Left forelimb (tissue), 1 donor: ENCODE results near the gene ADIRF.
"Not testable (repeated sequence)": the region's sequence is repeated elsewhere in the genome, so short reads cannot be mapped to it uniquely, and the experiment has no call there.

Experiments
- DNase-seq: peaks from one replicate; pipeline ENCODE4 v3.0.0-alpha.2; 2018; ENCODE audit warnings: low spot score

ADIRF gene

DNA sequence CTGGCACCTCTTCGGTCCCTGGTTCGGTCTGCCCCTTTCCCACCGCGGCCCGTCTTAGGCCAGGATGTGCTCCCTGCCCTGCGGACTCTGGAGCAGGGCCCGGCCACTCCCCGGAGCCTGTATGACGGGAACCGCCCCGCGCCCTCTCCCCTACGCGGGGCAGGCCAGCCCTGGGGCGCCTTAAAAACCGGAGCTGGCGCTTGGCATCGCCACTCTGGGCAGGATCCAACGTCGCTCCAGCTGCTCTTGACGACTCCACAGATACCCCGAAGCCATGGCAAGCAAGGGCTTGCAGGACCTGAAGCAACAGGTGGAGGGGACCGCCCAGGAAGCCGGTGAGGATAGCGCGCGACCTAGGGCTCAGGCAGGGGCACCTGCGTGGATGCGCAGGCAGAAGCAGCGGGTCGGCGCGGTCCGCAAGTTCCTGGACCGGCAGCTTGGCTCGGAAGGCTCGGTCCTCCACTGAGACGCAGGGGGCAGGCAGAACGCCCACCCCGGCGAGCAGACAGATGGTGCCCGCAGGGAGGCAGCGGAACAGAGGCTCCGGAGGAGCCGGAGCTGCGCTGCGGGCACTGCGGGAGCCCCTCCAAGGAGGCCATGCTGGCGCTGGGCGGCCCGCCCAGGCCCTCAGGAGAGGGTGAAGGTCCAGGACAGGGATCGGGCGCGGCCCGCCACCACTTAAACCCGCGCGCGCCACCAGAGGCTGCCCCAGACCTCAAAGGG is at the start of gene ADIRF:
Gene ADIRF, plus strand, starts transcription at position 212 of the 723 bp plus-strand sequence. Its CDS starts 63 bp downstream, at position 275.
- DNase-seq = no peak

DNA sequence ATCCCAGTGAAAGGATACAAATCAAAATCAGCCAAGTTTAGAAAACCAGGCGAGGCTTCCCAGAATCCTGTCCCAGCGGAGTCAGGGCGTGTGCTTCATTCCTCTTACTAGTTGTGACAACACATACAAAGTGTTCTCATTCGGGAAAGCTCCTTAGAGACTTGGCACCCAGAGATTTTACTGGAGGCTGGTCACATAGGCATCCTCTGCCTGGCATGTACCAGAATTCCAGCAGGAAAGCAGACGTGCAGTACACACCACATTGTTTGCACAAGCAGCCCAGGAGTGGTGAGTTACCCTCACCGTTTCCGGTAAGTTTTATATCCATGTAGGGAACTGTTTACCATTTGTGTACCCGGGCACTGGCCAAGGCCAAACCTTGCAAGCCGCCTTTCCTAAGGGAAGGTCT is 45.7 kb upstream of the ADIRF start:
- no peak for DNase-seq

DNA sequence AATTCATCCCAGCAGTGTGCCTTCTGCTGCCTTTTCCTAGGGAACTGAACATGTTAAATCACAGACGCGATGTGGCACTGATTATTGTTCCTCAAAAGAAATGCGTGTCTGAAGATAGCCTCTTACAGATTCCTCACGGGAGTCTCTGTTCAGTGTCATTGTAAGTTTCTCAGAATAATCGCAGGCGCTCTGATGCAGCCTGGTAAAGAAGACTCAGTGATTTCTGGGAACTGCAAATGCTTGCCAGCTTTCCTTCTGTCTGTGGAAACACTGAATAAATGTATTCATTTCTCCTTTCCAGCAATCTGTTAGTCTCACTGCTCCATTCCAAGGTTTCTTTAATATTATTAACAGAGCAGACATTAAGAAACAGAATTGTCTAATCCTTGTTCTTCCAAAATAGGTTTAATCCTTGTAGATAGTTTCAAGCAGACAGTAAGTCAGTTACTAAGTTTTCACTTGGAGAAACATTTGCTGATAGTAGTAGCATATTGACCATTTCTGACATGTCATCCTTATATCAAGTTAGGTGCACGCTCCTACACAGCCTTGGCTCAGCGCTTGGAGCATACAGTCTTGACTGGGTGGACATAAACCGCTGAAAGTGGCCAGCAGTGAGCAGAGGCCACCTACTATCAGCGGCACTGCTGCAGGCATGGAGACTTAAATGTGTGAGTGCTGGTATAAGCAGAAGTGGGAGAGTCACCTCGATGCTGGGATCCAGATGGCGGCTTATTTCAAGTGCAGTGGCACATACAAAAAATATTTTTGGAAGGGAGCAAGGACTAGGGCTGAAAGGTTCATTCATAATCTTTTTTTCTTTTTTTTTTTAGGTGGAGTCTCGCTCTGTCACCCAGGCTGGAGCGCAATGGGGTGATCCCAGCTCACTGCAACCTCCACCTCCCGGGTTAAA is 38.6 kb upstream of the ADIRF start:
- no peak for DNase-seq

DNA sequence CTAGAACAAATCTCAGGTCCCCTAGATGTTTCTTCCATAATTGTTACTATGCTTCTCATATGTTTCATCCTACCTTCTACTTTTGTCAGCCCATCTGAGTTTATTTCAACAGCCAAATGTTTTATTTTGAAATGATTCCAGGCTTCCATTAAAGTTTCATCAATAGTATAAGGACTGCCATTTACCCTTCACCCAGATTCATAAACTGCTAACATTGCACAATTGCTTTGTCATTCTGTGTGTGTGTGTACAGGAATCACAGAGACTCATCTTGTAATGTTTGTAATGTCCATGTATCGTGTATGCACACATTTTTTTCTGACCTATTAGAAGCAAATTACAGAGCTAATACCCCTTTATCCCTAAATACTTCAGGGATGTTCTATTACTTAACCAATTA is 36.4 kb upstream of the ADIRF start:
- no peak for DNase-seq

DNA sequence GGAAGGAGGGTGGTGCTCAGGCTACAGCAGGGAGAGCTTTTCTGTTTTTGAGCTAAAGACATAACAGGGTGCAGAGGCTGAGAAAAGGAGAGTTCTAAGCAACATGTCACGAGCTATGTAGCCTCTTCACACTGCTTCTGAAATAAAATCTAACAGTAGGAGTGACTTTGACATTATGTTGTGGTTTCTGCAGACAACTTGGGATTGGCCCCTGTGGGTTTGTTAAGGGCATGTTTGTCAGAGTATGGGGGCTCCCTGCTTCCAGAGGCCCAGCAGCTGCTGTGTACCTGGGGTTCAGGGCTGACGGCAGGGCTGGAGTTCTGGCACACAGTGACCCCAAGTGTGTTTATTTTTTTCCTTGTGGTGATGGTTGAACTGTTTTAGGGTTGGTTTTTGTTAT is 35.6 kb upstream of the ADIRF start:
- no peak for DNase-seq

DNA sequence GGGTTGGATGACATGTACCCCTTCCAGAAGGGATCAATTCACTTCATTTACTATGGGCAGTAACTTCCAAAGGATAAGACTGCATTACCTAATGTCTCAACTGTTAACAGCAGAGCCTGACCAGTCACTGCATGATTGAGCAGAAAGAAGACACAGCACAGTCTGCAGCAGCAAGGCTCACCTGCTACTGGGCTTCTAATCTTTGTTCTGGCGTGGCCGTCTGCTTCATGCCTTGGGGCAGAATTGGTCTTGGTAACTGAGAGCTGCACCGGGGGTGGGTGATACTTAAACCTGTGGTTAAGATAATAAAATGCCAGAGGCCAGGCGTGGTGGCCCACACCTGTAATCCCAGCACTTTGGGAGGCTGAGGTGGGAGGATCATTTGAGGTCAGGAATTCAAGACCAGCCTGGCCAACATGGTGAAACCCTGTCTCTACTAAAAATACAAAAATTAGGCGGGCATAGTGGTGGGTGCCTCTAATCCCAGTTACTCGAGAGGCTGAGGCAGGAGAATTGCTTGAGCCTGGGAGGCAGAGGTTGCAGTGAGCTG is 34.0 kb upstream of the ADIRF start:
- not testable (repeated sequence) for DNase-seq

DNA sequence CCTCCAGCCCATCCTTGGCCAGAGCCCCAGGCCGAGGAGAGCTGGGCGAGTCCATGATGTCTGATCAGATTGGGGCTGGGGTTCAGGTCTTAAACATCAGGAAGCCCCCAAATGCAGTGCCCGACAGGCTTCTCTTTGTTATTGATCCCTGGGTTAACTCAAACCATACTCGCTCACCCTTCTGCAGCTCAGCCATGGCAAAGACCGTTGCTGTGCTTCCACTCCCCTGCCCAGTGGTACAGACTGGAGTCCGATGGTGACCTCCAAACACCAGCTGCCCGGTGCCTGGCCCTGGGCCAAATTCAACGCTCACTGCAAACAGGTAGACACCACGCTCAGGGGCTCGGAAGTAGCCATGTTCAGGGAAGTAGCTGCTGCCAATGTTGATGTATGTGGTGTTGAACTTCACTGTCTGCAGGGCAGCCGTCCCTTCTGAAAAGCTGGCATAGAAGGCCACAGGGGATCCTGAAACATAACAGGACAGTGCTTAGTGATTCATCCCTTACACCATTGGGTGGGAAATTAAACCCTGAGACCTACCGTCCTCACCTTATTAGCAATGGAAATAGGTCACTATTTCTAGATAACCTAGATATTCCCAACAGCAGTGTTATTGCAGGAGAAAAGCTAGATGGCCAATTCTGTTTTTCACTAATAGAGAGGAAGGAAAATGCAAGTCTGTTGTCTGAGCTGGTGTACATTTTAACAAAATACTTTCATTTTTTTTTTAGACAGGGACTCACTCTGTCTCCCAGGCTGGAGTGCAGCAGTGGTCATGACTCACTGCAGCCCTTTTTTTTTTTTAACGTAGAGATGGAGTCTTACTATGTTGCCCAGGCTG is 31.4 kb upstream of the ADIRF start:
- no peak for DNase-seq

DNA sequence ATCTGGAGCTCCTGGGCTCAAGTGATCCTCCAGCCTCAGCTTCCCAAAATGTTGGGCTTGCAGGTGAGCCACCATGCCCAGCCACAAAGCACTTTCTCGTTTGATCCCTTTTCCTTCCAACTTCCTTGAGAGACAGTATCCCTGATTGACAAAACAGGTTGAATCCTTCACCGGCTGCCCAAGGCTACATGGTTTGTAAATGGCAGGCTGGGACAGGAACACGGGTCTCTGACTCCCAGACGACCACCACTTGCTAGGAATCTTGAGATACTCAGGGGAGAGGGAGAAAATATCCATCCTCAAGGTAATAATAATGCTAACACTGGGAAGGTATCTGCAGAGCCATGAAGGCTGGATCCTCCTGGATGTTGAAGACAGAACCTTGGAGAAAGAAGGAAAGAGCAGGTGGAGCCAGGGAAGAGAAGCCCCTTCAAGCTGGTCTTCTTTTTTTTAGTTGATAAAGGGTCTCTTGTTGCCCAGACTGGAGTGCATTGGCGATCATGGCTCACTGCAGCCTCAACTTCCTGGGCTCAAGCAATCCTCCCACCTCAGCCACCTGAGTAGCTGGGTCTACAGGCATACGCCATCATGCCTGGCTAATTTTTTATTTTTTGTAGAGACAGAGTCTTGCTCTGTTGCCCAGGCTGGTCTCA is 30.7 kb upstream of the ADIRF start:
- no peak for DNase-seq

DNA sequence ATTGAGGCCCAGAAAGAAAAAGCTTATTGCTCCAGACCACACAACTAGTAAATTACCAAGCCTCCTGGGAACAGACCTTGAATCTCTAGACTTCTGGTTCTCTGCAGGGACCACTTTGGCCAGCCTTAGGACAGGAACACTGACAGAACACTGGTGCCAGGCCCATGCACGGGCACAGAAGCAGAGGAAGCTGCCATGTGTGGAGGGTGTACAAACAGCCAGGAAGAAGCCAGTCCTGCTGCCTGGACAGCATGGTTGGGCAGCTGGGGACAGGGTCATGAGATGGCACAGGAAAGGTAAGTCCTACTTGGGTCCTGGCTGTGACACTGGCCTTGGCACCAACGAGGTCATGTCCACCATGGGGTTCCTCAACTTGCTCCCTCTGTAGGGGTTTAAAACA is 30.0 kb upstream of the ADIRF start:
- DNase-seq = no peak

DNA sequence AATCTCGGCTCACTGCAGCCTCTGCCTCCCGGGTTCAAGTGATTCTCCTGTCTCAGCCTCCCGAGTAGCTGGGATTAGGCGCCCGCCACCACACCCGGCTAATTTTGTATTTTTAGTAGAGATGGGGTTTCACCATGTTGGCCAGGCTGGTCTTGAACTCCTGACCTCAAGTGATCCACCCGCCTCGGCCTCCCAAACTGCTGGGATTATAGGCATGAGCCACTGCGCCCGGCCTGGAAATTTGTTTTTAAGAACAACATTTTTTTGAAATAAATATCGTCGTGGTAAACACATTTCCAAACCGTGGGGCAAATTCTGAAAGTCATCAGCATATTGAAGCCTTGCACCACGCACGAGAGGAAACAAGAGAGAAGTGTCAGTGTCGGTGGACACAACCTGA is 28.2 kb upstream of the ADIRF start:
- DNase-seq = not testable (repeated sequence)

DNA sequence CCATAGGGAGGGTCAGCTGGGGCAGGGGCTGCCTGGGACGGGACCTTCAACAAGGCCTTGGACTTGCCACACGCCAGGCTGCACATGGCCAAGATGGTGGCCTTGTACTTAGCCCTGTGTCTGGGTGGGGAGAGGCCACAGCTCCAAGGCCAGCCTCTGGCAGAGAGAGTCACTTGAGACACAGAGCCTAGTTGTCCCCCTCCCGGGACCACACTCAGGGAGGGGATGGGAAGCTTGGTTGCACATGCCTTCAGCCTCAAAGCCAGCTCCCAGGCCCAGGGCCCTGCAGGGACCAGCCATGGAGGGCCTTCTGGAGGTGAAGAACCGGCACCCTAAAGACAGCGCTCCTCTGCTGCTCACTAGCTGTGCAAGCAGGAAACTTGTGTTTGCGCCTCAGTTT is 27.6 kb upstream of the ADIRF start:
- DNase-seq = no peak

DNA sequence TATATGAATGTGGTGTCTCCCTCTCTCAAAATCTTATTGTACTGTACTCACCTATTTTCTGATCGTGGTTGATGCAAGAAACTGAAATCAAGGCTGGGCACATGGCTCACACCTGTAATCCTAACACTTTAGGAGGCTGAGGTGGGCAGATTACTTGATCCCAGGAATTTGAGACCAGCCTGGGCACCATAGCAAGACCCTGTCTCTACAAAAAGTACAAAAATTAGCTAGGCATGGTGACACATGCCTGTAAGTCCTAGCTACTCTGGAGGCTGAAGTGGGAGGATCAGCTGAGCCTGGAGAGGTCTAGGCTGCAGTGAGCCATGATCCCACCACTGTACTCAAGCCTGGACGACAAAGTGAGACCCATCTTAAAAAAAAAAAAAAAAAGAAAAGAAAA is 26.9 kb upstream of the ADIRF start:
- DNase-seq = no peak

DNA sequence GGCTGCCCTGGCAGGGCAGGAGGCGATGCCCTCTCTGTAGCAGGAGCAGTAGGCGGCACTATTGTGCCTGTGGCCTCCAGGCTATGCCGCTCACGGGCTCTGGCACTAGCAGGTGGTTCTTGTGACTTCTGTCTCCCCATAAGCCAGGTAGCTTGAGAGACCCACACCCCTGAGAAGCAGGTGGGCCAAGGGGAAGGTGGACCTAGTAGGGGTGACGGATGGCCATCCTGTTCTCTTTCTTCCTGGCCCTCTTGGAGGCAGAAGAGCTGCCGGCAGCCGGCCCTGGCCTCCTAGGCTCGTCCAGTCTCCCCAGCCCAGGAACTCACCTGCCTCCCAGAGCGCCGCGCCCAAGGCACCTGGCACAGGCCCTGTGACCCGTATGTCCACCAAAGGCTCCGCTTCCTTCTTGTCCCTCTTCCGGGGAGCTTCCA is 26.3 kb upstream of the ADIRF start:
- no peak for DNase-seq

DNA sequence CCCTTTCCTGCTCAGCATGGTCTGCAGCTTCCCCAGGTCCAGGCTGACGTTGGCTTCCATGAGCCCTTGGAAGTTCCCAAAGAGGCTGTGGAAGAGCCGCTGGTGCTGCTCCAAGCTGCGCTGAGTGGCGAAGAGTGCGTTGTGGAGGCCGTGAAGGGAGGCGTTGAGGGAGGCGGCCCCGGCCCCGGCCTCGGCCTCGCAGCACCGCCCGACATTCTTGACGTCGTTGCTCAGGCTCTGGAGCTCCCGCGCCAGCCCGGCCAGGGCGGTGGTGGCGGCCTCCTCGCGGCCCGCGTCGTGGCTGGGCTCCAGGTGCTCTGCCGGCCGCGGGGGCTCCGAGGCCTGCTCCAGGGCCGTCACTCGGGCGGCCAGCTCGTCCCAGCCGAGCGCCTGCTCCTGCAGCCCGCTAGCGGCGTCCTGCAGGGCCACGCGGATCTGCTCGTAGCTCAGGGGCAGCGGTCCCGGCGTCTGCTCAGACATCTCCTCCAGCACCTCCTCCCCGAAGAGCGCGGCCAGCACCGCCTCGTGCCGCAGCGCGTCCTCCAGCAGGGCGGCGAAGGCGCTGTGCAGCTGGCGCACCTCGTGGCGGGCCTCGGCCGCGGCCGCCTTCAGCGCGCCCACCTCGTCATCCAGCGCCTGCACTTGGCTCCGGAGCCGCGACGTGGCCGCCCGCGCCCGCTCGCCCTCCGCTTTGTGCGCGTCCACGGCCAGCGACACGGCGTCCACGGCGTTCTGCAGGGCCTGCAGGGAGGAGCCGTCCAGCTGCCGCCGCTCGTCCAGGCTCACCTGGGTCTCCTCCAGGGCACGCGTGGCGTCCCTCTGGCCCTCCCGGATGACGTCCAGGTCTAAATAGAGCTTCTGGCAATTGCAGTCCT is 25.6 kb upstream of the ADIRF start:
- no peak for DNase-seq

DNA sequence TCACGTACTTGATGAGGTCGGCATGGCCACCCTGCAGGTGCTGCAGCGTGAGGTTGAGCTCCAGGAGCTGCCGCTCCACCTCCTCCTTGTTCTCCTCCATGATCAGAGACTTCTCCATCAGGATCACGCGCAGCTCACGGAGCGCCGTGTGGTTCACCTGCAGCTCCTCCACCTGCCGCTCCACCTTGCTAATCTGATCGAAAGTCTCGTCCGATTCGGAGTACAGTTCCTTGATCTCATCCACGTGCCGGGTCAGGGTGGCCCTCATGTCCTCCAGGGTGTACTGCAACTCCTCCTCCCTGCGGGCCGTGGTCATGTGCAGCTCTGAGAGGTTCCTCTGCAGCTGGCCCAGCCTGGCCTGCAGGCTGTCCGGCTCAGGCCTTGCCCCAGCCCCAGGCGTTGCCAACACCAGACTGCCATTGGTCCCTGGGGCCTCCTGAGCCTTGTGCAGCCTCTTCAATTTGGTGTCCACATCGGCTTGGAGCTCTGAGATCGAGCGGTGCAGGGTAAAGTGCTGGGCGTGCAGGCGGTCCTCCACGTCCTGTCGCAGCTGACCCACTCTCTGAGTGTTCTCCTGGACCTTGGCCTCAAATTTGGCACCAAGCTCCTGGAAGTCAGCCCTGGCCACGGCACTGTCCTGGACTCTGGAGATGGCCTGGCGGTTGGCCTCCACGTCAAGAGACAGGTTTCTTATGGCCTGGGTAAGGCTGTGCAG is 24.8 kb upstream of the ADIRF start:
- DNase-seq = no peak

DNA sequence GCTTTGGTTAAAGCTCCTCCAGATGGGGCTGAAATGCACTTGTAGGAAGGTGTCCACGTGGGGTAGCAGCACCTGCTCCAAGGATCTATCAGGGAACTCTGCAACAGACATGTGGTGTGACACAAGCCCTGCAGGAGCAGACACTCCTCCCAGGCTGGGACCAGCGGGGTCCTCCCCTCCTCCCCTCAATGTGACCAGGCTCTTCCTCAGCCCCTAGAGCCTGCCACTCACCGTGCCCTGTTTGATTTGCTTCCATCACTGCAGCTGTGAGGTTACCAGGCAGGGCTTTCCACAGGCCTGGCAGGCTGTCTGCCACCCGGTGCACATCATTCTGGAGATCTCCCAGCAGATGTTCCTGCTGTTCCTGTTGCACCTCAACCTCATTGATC is 24.3 kb upstream of the ADIRF start:
- no peak for DNase-seq

DNA sequence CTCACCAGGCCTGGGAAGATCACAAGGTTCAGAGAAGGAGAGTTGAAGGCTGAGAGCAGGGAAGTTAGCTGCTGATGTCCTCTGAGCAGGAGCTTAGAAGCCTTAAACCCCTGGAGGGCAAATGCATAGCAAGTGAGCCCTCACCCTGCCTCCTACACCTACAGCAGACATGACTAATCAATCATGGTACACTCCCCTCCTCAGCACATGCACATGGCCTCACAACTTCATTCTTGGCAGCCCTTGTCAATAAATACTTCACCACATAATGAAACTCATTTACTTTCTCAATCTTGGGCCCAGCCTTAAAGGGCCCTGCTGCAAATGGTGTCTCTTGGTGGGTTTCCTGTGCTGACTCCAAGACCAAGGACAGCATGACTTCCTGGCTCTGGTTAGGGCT is 23.8 kb upstream of the ADIRF start:
- no peak for DNase-seq

DNA sequence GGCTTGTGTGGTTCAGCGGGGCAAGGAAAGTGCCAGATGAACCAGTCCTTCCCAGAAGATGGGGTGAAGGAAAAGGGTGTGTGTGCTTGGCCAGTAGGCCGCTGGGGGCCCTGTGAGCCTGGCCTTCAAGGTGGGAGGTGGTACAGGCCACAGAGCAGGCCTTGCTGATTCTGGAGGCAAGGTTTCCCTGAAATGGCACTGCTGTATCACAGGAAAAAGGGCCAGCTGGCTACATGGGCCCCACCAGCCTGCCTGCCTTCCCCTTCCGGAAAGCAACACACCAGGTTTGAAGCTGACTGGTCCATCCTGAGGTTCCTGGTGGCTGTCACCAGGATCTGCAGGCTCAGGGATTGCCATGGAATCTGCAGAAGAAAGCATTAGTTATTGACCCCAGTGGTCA is 23.4 kb upstream of the ADIRF start:
- DNase-seq = no peak

DNA sequence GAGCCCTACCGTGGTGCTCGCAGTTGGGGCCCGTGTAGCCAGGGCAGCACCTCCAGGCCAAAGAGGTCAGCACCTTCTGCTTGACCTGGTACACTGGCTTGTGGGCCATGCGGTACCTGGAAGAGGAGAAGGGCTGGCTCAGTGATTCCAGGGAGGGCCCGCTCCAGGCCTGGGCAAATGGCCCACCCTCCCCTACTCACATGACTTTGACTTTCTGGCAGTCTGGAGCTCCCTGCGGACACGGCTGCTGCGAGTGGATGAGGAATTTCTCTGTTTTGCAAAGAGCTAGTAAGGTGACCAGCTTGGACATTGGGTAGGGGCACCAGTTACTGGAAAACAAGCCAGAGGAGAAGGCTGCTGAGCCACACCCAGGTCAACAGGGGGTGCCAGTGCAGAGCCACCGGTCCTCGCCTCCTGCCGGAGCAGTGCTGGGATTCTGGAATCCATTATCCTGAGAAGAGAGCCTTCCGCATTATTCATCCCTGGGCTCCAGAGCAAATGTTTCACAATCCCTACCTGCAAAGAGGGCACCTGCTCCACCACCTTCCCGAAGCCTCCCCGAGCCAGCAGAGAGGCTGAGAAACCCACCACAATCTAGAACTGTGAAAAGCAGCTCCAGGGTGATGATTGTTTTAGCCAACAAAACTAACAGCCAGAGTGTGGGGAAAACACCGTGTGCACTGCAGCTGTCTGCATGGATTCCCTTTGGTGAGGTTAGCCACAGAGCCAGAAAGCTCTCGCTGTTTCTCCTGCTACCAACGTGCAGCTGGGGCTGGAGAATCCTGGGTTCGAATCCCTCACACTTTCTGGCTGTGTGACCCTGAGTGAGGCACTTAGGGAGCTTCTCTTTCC is 22.7 kb upstream of the ADIRF start:
- DNase-seq = no peak
